NOMO-1 treated with dmso at 0.1 percent for 144 hours (cell line): Measurements from ENCODE around the gene LPCAT4.
"Not testable (repeated sequence)": the region's sequence is repeated elsewhere in the genome, so short reads cannot be mapped to it uniquely, and the experiment has no call there.

Experiments used
- DNase-seq: peaks from one replicate; lab custom pipeline; 2025; ENCODE audit not compliant: unreplicated experiment; lab: John Stamatoyannopoulos, UW

Gene LPCAT4, protein sequence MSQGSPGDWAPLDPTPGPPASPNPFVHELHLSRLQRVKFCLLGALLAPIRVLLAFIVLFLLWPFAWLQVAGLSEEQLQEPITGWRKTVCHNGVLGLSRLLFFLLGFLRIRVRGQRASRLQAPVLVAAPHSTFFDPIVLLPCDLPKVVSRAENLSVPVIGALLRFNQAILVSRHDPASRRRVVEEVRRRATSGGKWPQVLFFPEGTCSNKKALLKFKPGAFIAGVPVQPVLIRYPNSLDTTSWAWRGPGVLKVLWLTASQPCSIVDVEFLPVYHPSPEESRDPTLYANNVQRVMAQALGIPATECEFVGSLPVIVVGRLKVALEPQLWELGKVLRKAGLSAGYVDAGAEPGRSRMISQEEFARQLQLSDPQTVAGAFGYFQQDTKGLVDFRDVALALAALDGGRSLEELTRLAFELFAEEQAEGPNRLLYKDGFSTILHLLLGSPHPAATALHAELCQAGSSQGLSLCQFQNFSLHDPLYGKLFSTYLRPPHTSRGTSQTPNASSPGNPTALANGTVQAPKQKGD

DNA sequence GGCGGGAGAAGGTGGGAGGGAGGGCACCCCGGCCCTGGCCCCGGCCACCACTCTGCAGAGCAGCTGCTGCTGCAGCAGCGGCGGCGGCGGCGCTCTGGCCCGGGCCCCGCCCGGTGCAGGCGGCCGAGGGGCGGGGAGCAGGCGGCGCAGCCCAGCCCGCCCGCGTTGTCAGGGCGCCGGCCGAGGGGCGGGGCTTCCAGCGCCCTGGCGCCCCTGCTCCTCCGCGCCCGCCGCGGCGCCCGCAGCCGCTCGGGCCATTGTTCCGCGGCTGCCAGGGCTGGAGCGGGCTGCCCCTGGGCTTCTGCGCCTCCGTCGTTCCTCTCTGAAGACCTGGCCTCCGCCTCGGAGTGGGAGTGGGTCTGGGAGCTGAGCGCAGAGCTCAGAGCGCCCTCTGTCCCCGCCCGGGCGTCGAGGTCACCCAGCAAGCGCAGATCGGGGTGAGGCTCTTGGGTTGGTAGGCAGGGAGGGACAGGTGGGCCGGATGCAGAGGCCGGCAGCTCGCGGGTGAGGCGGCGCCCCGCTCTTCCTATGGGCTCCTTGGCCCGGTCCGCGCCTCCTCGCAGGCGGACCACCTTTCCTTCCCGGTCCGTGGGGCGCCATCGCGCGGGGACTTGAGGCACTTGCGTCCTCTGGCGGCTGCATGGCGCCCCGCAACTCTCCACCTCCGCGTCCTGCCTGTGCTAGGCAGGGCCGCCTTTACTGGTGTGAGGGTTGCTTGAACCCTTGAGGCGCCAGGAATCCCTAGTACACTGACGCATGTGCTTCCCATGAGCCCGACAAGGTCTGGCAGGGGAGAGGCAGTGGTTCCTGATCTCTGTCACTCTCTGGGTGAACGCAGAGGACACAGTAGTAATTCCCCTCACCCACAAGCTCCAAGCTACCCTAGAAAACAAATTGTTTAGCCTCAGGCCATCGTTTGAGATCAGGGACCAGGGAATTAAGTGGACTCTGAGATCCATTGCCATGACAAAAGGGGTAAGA, at the start of gene LPCAT4:
Gene LPCAT4, minus strand, starts transcription at position 96 of the 981 bp plus-strand sequence. CDS start 96 bp downstream, outside the sequence.
- DNase-seq = peak; percentile 81

- not testable (repeated sequence) for DNase-seq
Observed at GRCh38 chr15:34409511-34409910, 42.5 kb upstream of the LPCAT4 start.

GRCh38 chr15:34408973-34409372, 42.0 kb upstream of the LPCAT4 start:
- not testable (repeated sequence) for DNase-seq

DNA sequence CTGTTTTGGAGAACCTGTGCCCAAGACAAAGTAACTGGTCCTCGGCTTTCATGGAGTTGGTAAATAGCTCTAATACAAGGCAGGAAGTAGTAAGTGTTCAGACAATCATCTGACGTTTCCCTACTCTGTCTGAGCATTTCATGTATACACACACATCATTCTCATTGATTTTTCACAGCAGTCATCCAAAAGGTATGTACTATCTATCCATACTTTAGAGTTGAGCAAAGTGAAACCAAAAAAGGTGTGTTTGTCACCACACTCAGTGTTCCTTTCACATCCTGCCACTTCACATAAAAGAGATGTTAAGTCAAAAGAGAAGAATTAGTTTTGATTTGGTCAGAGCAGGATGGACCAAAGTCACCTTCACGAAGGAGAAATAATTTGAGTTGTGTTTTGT, 36.9 kb upstream of the LPCAT4 start:
- DNase-seq = not testable (repeated sequence)

GRCh38 chr15:34403160-34403598, 36.2 kb upstream of the LPCAT4 start:
- DNase-seq = not testable (repeated sequence)

GRCh38 chr15:34397637-34398259, 30.8 kb upstream of the LPCAT4 start:
- DNase-seq = not testable (repeated sequence)

GRCh38 chr15:34392981-34393380, 26.0 kb upstream of the LPCAT4 start:
- DNase-seq = not testable (repeated sequence)

- DNase-seq = not testable (repeated sequence)
Observed at GRCh38 chr15:34389594-34390086, 22.6 kb upstream of the LPCAT4 start.

DNA sequence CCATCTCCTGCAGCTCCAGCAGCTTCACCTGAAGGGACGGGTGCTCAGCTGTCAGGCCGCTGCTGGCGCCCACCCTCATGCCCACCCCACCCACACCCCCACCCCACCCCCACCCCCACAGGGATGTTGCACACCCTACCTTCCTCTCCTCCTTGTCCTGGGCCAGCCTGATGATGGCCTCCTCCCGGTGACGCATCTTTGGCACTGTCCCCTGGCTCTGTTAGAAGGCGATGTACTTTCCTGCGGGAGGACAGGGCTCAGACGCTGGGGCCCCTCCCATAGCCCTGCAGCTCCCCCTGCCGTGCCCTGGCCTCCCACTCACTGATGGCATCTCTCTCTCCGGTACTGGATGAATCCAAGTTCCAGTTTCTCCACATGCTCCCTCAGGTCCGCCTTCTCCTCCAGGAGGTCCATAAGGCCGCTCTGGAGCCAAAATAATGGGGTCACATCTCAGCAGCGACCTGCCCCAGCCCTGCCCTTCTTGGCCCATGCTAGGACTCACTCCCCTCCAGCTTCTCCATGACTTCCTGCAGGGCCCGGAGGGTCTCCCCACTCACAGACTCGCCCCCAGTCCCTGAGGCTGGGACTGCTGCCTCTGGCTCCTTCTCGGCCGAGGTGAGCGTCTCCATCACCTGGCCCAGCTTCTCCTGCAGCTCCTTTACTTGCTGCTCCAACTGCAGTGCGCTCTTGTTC, 15.0 kb upstream of the LPCAT4 start:
- not testable (repeated sequence) for DNase-seq

DNA sequence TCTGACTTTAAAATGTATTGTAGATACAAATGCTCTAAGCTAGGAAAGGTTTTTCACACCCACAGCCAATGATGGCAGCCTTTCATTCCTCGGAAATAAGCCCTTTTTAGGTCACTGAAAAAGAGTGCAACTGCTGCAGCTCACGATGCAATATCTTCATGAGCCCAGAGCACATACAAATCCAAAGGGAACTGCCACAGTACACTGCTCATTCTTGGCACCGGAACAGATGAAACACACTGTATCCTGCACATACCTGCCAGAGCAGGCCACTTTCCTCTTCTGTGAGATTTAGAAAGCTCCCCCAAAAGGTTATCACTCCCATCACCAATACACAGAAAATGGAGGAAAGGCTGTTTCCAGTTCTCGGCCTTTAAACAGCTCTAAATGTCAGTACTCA, 13.5 kb upstream of the LPCAT4 start:
- not testable (repeated sequence) for DNase-seq

GRCh38 chr15:34376856-34377255, 9.9 kb upstream of the LPCAT4 start:
- DNase-seq = no peak

GRCh38 chr15:34375541-34375940, 8.5 kb upstream of the LPCAT4 start:
- DNase-seq = not testable (repeated sequence)

DNA sequence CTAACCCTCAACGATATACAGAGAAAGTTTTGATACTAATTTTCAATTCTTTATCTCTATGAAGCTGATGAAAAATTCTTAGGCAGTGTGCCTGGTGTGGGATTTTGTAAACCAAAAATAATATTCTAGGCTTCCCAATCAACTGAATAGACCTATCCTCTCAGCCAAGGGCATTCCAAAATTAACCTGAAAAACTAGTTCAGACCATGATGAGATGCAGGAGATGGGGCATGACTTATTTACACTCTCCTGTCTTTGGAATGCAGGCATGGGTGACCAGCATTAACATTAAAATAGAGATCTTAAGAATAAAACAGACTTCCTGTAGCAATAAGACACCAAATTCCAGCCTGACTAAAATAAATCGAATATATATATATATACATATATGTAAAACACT, 7.8 kb upstream of the LPCAT4 start:
- no peak for DNase-seq

- DNase-seq = no peak
Observed at GRCh38 chr15:34373951-34374350, 7.0 kb upstream of the LPCAT4 start.

DNA sequence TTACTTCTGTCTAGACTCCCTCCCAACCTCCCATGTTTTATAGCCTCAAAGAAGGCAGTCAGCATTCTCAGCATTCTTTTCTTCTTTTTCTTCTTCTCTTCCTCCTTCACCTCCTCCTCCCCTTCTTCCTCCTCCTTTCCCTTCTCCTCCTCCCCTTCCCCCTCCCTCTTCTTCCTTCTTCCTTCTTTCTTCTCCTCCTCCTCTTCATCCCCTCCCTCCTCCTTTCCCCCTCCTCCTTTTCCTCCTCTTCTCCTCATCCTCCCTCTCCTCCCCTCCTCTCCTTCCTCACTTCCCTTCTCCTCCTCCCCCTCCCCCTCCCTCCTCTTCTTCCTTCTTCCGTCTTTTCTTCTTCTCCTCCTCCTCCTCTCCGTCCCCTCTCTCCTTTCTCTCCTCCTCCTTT, 3.6 kb upstream of the LPCAT4 start:
- DNase-seq = no peak

DNA sequence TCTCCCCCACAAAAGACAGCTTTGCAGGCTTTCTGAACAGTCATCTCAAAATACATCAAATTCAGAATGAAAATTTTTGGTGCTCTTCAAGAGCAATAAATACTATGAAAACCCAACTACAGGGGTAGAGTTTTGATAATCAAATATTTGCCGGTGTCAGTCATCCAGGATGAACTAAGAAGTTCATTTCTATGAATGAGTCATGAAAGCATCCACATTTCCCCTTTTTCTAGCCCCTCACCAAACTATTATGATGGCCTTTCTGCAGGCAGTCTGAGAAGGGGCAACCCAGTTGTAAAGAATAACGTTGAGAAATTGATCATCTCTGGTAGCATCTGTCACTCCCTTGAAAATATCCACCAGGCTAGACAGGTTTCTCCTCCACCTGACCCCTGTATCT, 3.1 kb upstream of the LPCAT4 start:
- DNase-seq = no peak

- peak; percentile 43 for DNase-seq
Observed at GRCh38 chr15:34366271-34367065, 528 bp downstream of the LPCAT4 start.

DNA sequence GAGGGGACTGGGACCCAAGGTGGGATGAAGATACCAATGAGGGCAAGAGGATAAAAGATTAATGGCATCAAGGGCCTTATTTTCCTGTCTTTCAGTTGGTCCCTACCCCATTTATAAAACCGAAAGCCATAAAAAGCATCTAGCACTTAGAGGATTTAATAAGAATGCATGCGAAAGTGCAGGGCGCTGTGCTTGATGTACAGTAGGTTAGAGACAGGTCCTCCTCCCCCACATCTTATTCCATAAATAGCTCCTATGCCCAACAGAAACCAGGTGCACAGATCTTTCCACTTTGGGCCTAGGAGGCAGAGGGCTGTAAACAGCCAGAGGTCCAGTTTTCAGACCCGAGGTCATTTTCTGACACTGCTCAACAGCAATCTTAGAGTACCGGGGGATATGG, 1.2 kb downstream of the LPCAT4 start:
- no peak for DNase-seq

GRCh38 chr15:34365091-34365825, 1.7 kb downstream of the LPCAT4 start:
- DNase-seq = no peak
